ENCODE results near the gene RAPGEF2. TPM values are rescaled to one million over a fixed set of nuclear protein-coding genes. Genes with fewer than 3 reads are reported as not detected.

Gene RAPGEF2
- total and polyA plus RNA-seq, 2 donors (not counting 3 experiments of a cell fraction or from before 2014, with no cell fraction given) = 28.7 to 55.2 TPM

DNA sequence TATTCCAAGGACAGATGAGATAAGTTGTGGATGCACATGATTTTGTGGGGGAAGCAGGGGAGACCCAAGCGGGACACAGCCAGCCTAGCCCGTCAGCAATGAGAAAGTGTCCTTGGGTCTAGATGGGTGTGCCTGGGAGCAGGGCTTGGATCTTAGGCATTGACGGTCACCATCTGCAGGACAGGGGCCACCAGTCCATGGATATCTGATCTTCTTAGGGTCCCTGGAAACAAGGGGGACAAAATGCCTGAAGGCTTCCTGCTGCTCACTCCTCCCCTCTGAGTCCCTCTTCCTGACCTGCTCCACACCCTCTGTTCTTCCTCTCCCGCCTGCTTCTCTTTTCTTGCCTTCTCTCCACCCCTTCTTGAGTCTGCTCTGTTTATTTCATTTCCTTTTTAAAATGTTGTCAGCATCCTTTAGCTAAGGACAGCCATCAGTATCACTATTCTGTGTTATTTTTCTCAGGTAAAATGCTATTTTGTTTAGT lies 298.4 kb downstream of the RAPGEF2 start:
- BruUV-seq (replicated peaks) = no TSS peak
- Histone ChIP-seq H3K4me2 (ENCODE audit: insufficient read depth, low read length) (no peak overlapping the region), H3K9me3 (replicated peaks; ENCODE audit: control insufficient read depth, insufficient read depth, low read length) (no peaks in the 10 kb centered on the region), H4K20me1 (replicated peaks; ENCODE audit: control insufficient read depth, extremely low read depth, insufficient read depth, low read length) (no peaks in the 10 kb centered on the region), H3K27ac (ENCODE audit: insufficient read depth, low read depth, low read length) (peak overlapping the region; percentile 56), H3K27me3 (ENCODE audit: control insufficient read depth in 2 of 2, insufficient read depth in 2 of 2, low read length in 2 of 2) (no peaks in the 10 kb centered on the region), H2AFZ (ENCODE audit: low read depth, low read length) (peak overlapping the region; percentile 22), H3K9ac (replicated peaks; ENCODE audit: extremely low read depth, insufficient read depth, low read length) (no peak overlapping the region), H3K36me3 (ENCODE audit: control insufficient read depth in 2 of 2, extremely low read depth in 1 of 2, insufficient read depth in 2 of 2, low read length in 2 of 2) (no peaks in the 10 kb centered on the region), H3K79me2 (ENCODE audit: control insufficient read depth, insufficient read depth, low read length) (no peaks in the 10 kb centered on the region), H3K4me1 (ENCODE audit: control insufficient read depth, extremely low read depth, insufficient read depth, low read length) (peaks cover 21% of the 10 kb centered on the region), H3K4me3 (replicated peaks in 1 of 3; ENCODE audit: insufficient read depth in 1 of 3, low read depth in 1 of 3, low read length in 3 of 3) (no peak overlapping the region), H3K9me1 (replicated peaks; ENCODE audit: control insufficient read depth, extremely low read depth, insufficient read depth, low read length) (no peaks in the 10 kb centered on the region)
- ChIA-PET POLR2A (no interaction called here), CTCF (interaction anchor here (1.6 kb wide), 1 partner anchor 10 kb away, joined by 5 read pairs; no protein-coding TSS in a partner anchor)
- TF ChIP-seq, protein P1, sequence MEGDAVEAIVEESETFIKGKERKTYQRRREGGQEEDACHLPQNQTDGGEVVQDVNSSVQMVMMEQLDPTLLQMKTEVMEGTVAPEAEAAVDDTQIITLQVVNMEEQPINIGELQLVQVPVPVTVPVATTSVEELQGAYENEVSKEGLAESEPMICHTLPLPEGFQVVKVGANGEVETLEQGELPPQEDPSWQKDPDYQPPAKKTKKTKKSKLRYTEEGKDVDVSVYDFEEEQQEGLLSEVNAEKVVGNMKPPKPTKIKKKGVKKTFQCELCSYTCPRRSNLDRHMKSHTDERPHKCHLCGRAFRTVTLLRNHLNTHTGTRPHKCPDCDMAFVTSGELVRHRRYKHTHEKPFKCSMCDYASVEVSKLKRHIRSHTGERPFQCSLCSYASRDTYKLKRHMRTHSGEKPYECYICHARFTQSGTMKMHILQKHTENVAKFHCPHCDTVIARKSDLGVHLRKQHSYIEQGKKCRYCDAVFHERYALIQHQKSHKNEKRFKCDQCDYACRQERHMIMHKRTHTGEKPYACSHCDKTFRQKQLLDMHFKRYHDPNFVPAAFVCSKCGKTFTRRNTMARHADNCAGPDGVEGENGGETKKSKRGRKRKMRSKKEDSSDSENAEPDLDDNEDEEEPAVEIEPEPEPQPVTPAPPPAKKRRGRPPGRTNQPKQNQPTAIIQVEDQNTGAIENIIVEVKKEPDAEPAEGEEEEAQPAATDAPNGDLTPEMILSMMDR (IDR thresholded peaks at IDR 0.05; ENCODE audit: extremely low read depth in 1 of 2, insufficient read depth in 1 of 2, low read depth in 1 of 2, low read length in 2 of 2) = no peak
- no peak for TF ChIP-seq FOS (IDR thresholded peaks at IDR 0.05; ENCODE audit: borderline replicate concordance, insufficient read depth, low read length)
- TF ChIP-seq, protein P2, sequence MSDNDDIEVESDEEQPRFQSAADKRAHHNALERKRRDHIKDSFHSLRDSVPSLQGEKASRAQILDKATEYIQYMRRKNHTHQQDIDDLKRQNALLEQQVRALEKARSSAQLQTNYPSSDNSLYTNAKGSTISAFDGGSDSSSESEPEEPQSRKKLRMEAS (IDR thresholded peaks at IDR 0.05; ENCODE audit: insufficient read depth, insufficient read length) = no peak
- no peak for TF ChIP-seq EZH2 (IDR thresholded peaks at IDR 0.05; ENCODE audit: borderline replicate concordance, low read depth, low read length, severe bottlenecking)
- no peak for TF ChIP-seq JUN (IDR thresholded peaks at IDR 0.05; ENCODE audit: borderline replicate concordance, insufficient read depth, insufficient read length, low read depth)
- no peak for TF ChIP-seq POLR2AphosphoS5 (IDR thresholded peaks at IDR 0.05; ENCODE audit: insufficient read depth, low read depth, low read length)
- no peak for TF ChIP-seq GATA2 (IDR thresholded peaks at IDR 0.05; ENCODE audit: insufficient read depth, insufficient read length, low read depth, low read length)
- no peak for TF ChIP-seq POLR2A (IDR thresholded peaks at IDR 0.05; ENCODE audit: low read depth, low read length)
- TF ChIP-seq MYC (IDR thresholded peaks at IDR 0.05; ENCODE audit: low read depth, low read length) = no peak
- no peak for FAIRE-seq
- DNase-seq (ENCODE audit: low read depth, low spot score) = no peak
- intact Hi-C loops (cut with micrococcal nuclease) (loop anchor here (5.0 kb wide), 1 partner anchor 129 kb away; no protein-coding TSS in a partner anchor), dilution Hi-C loops (cut with MboI; ENCODE audit: extremely low pct_ligation_motif_present, low sequenced_read_pairs) (no loop called here)
